K562 (cell line): Measurements from ENCODE around the gene DOK3. TPM values are rescaled to one million over a fixed set of nuclear protein-coding genes. Genes with fewer than 3 reads are reported as not detected.
A peak's percentile ranks its signal among the peaks of the same experiment; 100 is the strongest.

Source experiments
- ATF4 ChIP-seq: fragments of 450-650 bp; formaldehyde crosslinking; IDR thresholded peaks from 2 replicates; pipeline ENCODE4 v1.4.0; 2022; ENCODE audit warnings: mild to moderate bottlenecking, moderate library complexity
- CTCF ChIP-seq, 3 experiments: IDR thresholded peaks in 2 of 3; conservative IDR thresholded peaks in 1 of 3; 2 replicates each; pipeline ENCODE4 v1.5.1; 2011 to 2012; ENCODE audit warnings: low read length in 3 of 3, mild to moderate bottlenecking in 3 of 3, control low read depth in 2 of 3, improper control_type of control experiment in 1 of 3, inconsistent platforms in 1 of 3, low read depth in 1 of 3, mixed read lengths in 1 of 3, moderate library complexity in 1 of 3; ENCODE audit not compliant: insufficient read depth in 2 of 3
- E4F1 ChIP-seq: fragments of 250-450 bp; sonication (Bioruptor Pico); IDR thresholded peaks from 2 replicates; pipeline ENCODE4 v1.5.0; 2021; ENCODE audit warnings: mild to moderate bottlenecking, borderline replicate concordance
- FOSL1 ChIP-seq: fragments of 200-800 bp; sonication (Bioruptor generic); conservative IDR thresholded peaks from 2 replicates; pipeline ENCODE4 v1.6.1; 2016; ENCODE audit warnings: missing genetic modification characterization, missing compliant biosample characterization
- GABPB1 ChIP-seq: sonication (generic); formaldehyde crosslinking; IDR thresholded peaks from 2 replicates; pipeline ENCODE4 v1.8.0; 2022; ENCODE audit warnings: mild to moderate bottlenecking, missing genetic modification reagents
- HOMEZ ChIP-seq: fragments of 250-450 bp; sonication (Bioruptor Pico); IDR thresholded peaks from 2 replicates; pipeline ENCODE4 v1.4.0; 2020; ENCODE audit warnings: mild to moderate bottlenecking, moderate library complexity
- KDM5B ChIP-seq: fragments of 200-600 bp; sonication (generic); IDR thresholded peaks from 2 replicates; pipeline ENCODE4 v1.6.1; 2012; ENCODE audit warnings: low read depth, mild to moderate bottlenecking, moderate library complexity, low read length, control low read depth, inconsistent platforms; ENCODE audit not compliant: insufficient replicate concordance
- KLF10 ChIP-seq: fragments of 250-450 bp; sonication (Bioruptor Pico); IDR thresholded peaks from 2 replicates; pipeline ENCODE4 v1.6.1; 2021; ENCODE audit warnings: matching md5 sums
- MTA1 ChIP-seq: fragments of 450-650 bp; IDR thresholded peaks from 2 replicates; pipeline ENCODE4 v1.6.1; 2017; ENCODE audit warnings: borderline replicate concordance
- MTA3 ChIP-seq: fragments of 450-650 bp; formaldehyde crosslinking; IDR thresholded peaks from 2 replicates; pipeline ENCODE4 v1.6.1; 2017; ENCODE audit warnings: mild to moderate bottlenecking, borderline replicate concordance
- POLR2B ChIP-seq: fragments of 450-650 bp; IDR thresholded peaks from 2 replicates; pipeline ENCODE4 v1.6.1; 2018; ENCODE audit warnings: low read depth; ENCODE audit not compliant: partially characterized antibody
- RBFOX2 ChIP-seq: fragments of 200-400 bp; formaldehyde crosslinking; IDR thresholded peaks from 2 replicates; pipeline ENCODE4 v1.6.1; 2017; ENCODE audit warnings: low read depth, mild to moderate bottlenecking, low read length, moderate library complexity
- THAP12 ChIP-seq: fragments of 250-450 bp; sonication (Bioruptor Pico); IDR thresholded peaks from 2 replicates; pipeline ENCODE4 v1.9.0; 2021; ENCODE audit warnings: mild to moderate bottlenecking, inconsistent platforms
- USF1 ChIP-seq: sonication (generic); formaldehyde crosslinking; IDR thresholded peaks from 2 replicates; pipeline ENCODE4 v1.9.0; 2022; ENCODE audit warnings: mild to moderate bottlenecking, missing genetic modification reagents
- USF2 ChIP-seq: sonication (generic); formaldehyde crosslinking; IDR thresholded peaks from 2 replicates; pipeline ENCODE4 v1.5.0; 2020; ENCODE audit warnings: missing genetic modification reagents
- polyA plus RNA-seq, 8 experiments: library from polyadenylated mRNA; depleted of rRNA in 4 of 8; stranded (reverse) in 5 of 8; unstranded in 3 of 8; fragments of >200 nt; fragmentation: Nextera tagmentation in 2 of 8; fragmentation: Illumina TruSeq in 1 of 8; extraction: Ambion mirVana in 2 of 8; extraction: Trizol in 1 of 8; gene quantifications; 2 replicates each; pipeline versions ENCODE4 v1.2.1 to v1.2.3, GENCODE V29; 2011 to 2014; ENCODE audit warnings: inconsistent platforms in 1 of 8, missing spikeins in 1 of 8
- total RNA-seq, 7 experiments: library from RNA; depleted of rRNA in 6 of 7; stranded (reverse); fragments of >200 nt in 6 of 7; fragmentation: Illumina TruSeq in 2 of 7; extraction: Trizol in 2 of 7; gene quantifications; 2 replicates each; pipeline versions ENCODE4 v1.2.1 to v1.2.3, GENCODE V29; 2011 to 2021; ENCODE audit warnings: low replicate concordance in 1 of 7

DOK3 gene
- total and polyA plus RNA-seq, 9 of the 15 experiments (the other 6 are each of a cell fraction or from before 2014, with no cell fraction given): 1.3 to 23.0 (median 8.0) TPM

- no peak for TF ChIP-seq THAP12 (CRISPR knock-in tag)
- peak; percentile 84; the same call in 1 of the 2 replicates for TF ChIP-seq MTA3
- no peak for TF ChIP-seq USF1 (CRISPR knock-in tag)
- TF ChIP-seq E4F1 (CRISPR knock-in tag): no peak
- no peak for TF ChIP-seq KDM5B
- no peak for TF ChIP-seq HOMEZ (CRISPR knock-in tag)
- no peak for TF ChIP-seq MTA1
- TF ChIP-seq KLF10: no peak
- no peak for TF ChIP-seq ATF4 (CRISPR knock-in tag)
- TF ChIP-seq GABPB1 (CRISPR knock-in tag): peak; percentile 83
- TF ChIP-seq RBFOX2: no peak
- TF ChIP-seq FOSL1 (tag): peak; percentile 78
- no peak for TF ChIP-seq USF2 (CRISPR knock-in tag)
- TF ChIP-seq POLR2B: no peak
- TF ChIP-seq CTCF (IDR thresholded peaks at IDR 0.05 in 2 of 3, conservative IDR thresholded peaks at IDR 0.05 in 1 of 3; ENCODE audit: insufficient read depth in 2 of 3, low read depth in 1 of 3, low read length in 3 of 3): peak; percentile 90 to 98 (median 96)
Measured at GRCh38 chr5:177454397-177455035, 55.1 kb downstream of the DOK3 start (continued).
